H1 (cell line): ENCODE measurements around the gene CDK5RAP2. TPM values are rescaled to one million over a fixed set of nuclear protein-coding genes. Genes with fewer than 3 reads are reported as not detected.

Source experiments
- BRCA1 ChIP-seq: IDR thresholded peaks from 2 replicates; pipeline ENCODE4 v1.6.1; 2012; ENCODE audit warnings: low read depth, low read length, improper control_type of control experiment
- CBX5 ChIP-seq: fragments of 300-800, 300-1000 bp; sonication (generic); IDR thresholded peaks from 2 replicates; pipeline ENCODE4 v1.7.1; 2016; ENCODE audit warnings: antibody characterized with exemption, low read length, low read depth
- CHD7 ChIP-seq: fragments of 300-600 bp; sonication (generic); IDR thresholded peaks from 2 replicates; pipeline ENCODE4 v1.7.1; 2012; ENCODE audit warnings: low read length, moderate library complexity, mild to moderate bottlenecking, inconsistent platforms; ENCODE audit not compliant: insufficient replicate concordance
- CTBP2 ChIP-seq: IDR thresholded peaks from 2 replicates; pipeline ENCODE4 v1.7.0; 2011; ENCODE audit warnings: borderline replicate concordance, mild to moderate bottlenecking, moderate library complexity, mixed read lengths, low read length; ENCODE audit not compliant: insufficient read depth, insufficient read length
- EGR1 ChIP-seq: IDR thresholded peaks from 2 replicates; pipeline ENCODE4 v1.6.1; 2011; ENCODE audit warnings: low read depth, low read length, borderline replicate concordance
- MAFK ChIP-seq: IDR thresholded peaks from 2 replicates; pipeline ENCODE4 v1.6.1; 2012; ENCODE audit warnings: low read depth, mild to moderate bottlenecking, improper control_type of control experiment, low read length
- RAD21 ChIP-seq, 2 experiments: IDR thresholded peaks in 1 of 2; conservative IDR thresholded peaks in 1 of 2; 2 replicates each; pipeline ENCODE4 v1.6.1; 2011; ENCODE audit warnings: low read depth in 2 of 2, low read length in 2 of 2, improper control_type of control experiment in 1 of 2, inconsistent platforms in 1 of 2, mild to moderate bottlenecking in 1 of 2, moderate library complexity in 1 of 2
- RNF2 ChIP-seq: fragments of 200-900, 300-1000 bp; sonication (generic); IDR thresholded peaks from 2 replicates; pipeline ENCODE4 v1.7.1; 2016; ENCODE audit warnings: borderline replicate concordance, low read depth, mild to moderate bottlenecking, antibody characterized with exemption, low read length; ENCODE audit not compliant: poor library complexity, severe bottlenecking; ENCODE audit errors: missing control alignments
- SAP30 ChIP-seq: fragments of 300-600 bp; sonication (generic); IDR thresholded peaks from 2 replicates; pipeline ENCODE4 v1.7.1; 2012; ENCODE audit warnings: low read length, moderate library complexity, mild to moderate bottlenecking, inconsistent platforms; ENCODE audit not compliant: insufficient read depth, insufficient replicate concordance
- SP2 ChIP-seq: IDR thresholded peaks from 2 replicates; pipeline ENCODE4 v1.6.1; 2012; ENCODE audit warnings: mild to moderate bottlenecking, low read length, inconsistent platforms
- YY1 ChIP-seq: IDR thresholded peaks from 2 replicates; pipeline ENCODE4 v1.6.1; 2011; ENCODE audit warnings: low read depth, mild to moderate bottlenecking, low read length
- polyA plus RNA-seq, 7 experiments: library from polyadenylated mRNA; depleted of rRNA in 3 of 7; stranded (reverse) in 5 of 7; unstranded in 2 of 7; fragments of >200 nt in 5 of 7; fragments of 200-250 nt in 2 of 7; gene quantifications; 1 replicate in 5 of 7; 2 replicates in 1 of 7; 4 replicates in 1 of 7; pipeline versions ENCODE4 v1.2.1 to v1.2.3, GENCODE V29; 2011 to 2013; ENCODE audit warnings: missing spikeins in 2 of 7, mixed read lengths in 2 of 7
- total RNA-seq: library from RNA; stranded (reverse); fragmentation: NEBNext Ultra II Directional; extraction: Animal tissue kit (Norgen Biotek cat#: 25700); gene quantifications from 2 replicates; pipeline ENCODE4 v1.2.1, GENCODE V29; 2021

CDK5RAP2 gene
- total and polyA plus RNA-seq, 2 of the 8 experiments (the other 6 are each of a cell fraction or from before 2014, with no cell fraction given), result 19.8 to 49.4 TPM

- TF ChIP-seq CHD7, result no peak
- no peak for TF ChIP-seq SP2
- TF ChIP-seq YY1, result no peak
- TF ChIP-seq SAP30, result no peak
- TF ChIP-seq CTBP2, result no peak
- no peak for TF ChIP-seq CBX5
- TF ChIP-seq RNF2, result no peak
- TF ChIP-seq MAFK, result no peak
- no peak for TF ChIP-seq BRCA1
- TF ChIP-seq EGR1, result no peak
- TF ChIP-seq RAD21 (IDR thresholded peaks at IDR 0.05 in 1 of 2, conservative IDR thresholded peaks at IDR 0.05 in 1 of 2; ENCODE audit: low read depth in 2 of 2, low read length in 2 of 2), result no peak
Measured at GRCh38 chr9:120397453-120397852, 182.5 kb downstream of the CDK5RAP2 start (continued).
